NT2/D1 (cell line): Measurements from ENCODE around the gene MALL.

ENCODE experiments used
- DNase-seq: peaks from one replicate; pipeline ENCODE4 v3.0.0-alpha.2; 2011; ENCODE audit warnings: low read depth, low spot score
- H3K27me3 ChIP-seq: 2 replicates; pipeline ENCODE4 v1.6.0; 2011; ENCODE audit warnings: mild to moderate bottlenecking; ENCODE audit not compliant: insufficient read length, insufficient read depth
- H3K36me3 ChIP-seq: 2 replicates; pipeline ENCODE4 v1.6.1; 2011; ENCODE audit warnings: mild to moderate bottlenecking, low read length, mixed read lengths; ENCODE audit not compliant: insufficient read depth, insufficient read length
- H3K4me1 ChIP-seq: 2 replicates; pipeline ENCODE4 v1.5.1; 2011; ENCODE audit not compliant: insufficient read depth, insufficient read length
- H3K4me3 ChIP-seq: 2 replicates; pipeline ENCODE4 v1.5.1; 2011; ENCODE audit warnings: low read depth; ENCODE audit not compliant: insufficient read length
- H3K9ac ChIP-seq: 2 replicates; pipeline ENCODE4 v1.6.0; 2011; ENCODE audit warnings: low read depth; ENCODE audit not compliant: insufficient read length
- H3K9me3 ChIP-seq: 2 replicates; pipeline ENCODE4 v1.5.1; 2011; ENCODE audit warnings: mild to moderate bottlenecking, low read length; ENCODE audit not compliant: insufficient read depth
- SUZ12 ChIP-seq: IDR thresholded peaks from 2 replicates; pipeline ENCODE4 v1.6.1; 2011; ENCODE audit not compliant: insufficient read length, insufficient read depth; ENCODE audit errors: extremely low read depth
- YY1 ChIP-seq: IDR thresholded peaks from 2 replicates; pipeline ENCODE4 v1.6.1; 2011; ENCODE audit not compliant: insufficient read length, insufficient read depth
- ZNF274 ChIP-seq: IDR thresholded peaks from 2 replicates; pipeline ENCODE4 v1.6.1; 2011; ENCODE audit warnings: mild to moderate bottlenecking, low read depth, low read length

MALL gene

DNA sequence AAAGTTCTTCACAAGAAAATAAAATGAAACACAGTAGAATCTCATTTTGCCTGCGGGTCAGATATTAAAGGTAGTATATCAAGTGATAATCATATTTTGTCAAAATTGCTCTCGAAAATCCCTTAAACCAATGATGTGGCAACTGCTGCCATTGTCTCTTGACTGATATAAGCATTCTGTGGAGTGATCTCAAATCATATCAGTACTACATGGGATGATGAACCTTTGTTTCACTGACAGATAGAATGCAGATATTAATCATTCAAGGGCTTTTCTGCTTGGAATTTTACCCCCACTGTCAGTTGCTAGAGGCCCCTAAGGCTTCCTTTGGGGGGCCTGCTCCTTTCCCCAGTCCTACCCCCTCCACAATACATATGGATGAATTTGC is 31.3 kb upstream of the MALL start:
- TF ChIP-seq YY1: no peak
- no peak for TF ChIP-seq SUZ12
- TF ChIP-seq ZNF274: no peak
- Histone ChIP-seq H3K36me3 (no peaks in the 10 kb centered on the region), H3K4me1 (no peaks in the 10 kb centered on the region), H3K27me3 (no peaks in the 10 kb centered on the region), H3K9ac (no peak overlapping the region), H3K9me3 (peaks cover 11% of the 10 kb centered on the region), H3K4me3 (no peak overlapping the region)
- no peak for DNase-seq

DNA sequence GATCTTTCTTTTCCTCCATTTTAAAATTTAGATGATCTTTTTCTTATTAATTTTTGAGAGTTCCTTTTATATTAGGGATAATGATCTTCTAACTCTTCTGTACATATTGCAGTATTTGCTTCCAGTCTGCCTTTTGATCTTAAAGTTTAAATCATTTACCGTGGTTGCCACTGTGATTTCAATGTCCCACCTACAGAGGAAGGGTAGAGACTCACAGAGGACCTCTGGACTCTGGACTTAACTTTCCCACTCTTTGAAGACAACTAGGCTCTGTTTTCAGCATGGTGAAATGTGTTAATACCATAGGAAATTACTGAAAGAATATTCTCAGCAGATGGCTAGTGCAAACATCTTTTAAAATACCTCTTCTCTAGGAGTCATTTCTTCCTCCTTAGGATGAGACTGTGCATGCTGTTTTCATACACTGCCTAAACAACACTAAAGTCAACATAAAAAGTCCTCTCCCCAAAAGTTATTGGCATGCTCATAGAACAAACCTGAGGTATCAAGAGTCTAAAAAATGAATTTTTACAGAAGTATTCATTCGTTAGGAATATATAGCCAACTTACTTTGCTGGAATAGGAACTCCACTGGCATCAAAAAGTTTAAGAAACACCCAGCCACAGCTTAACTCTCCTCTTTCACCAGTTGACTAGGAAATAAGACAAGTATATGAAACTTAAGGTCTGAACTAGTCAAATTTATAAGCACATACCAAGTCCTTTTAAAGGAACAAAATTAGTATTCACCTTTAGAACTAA is 30.7 kb upstream of the MALL start:
- Histone ChIP-seq H3K9me3 (peaks cover 11% of the 10 kb centered on the region), H3K4me1 (no peaks in the 10 kb centered on the region), H3K4me3 (no peak overlapping the region), H3K27me3 (no peaks in the 10 kb centered on the region), H3K9ac (no peak overlapping the region), H3K36me3 (no peaks in the 10 kb centered on the region)
- no peak for DNase-seq
- TF ChIP-seq ZNF274 (no peak), SUZ12 (no peak), YY1 (no peak)

GRCh38 chr2:110143982-110144381 is 28.4 kb upstream of the MALL start:
- H3K4me3 ChIP-seq: no peak overlapping the region
- no peaks in the 10 kb centered on the region for H3K27me3 ChIP-seq
- TF ChIP-seq ZNF274 (no peak), YY1 (no peak), SUZ12 (no peak)
- no peak overlapping the region for H3K9ac ChIP-seq
- DNase-seq: no peak
- no peaks in the 10 kb centered on the region for H3K36me3 ChIP-seq
- H3K9me3 ChIP-seq: peaks cover 11% of the 10 kb centered on the region
- H3K4me1 ChIP-seq: peaks cover 3% of the 10 kb centered on the region

GRCh38 chr2:110140401-110140800 is 24.8 kb upstream of the MALL start:
- no peaks in the 10 kb centered on the region for H3K36me3 ChIP-seq
- TF ChIP-seq YY1 (no peak), ZNF274 (no peak), SUZ12 (no peak)
- H3K27me3 ChIP-seq: no peaks in the 10 kb centered on the region
- H3K4me3 ChIP-seq: no peak overlapping the region
- H3K4me1 ChIP-seq: peaks cover 3% of the 10 kb centered on the region
- no peak overlapping the region for H3K9ac ChIP-seq
- H3K9me3 ChIP-seq: no peaks in the 10 kb centered on the region
- no peak for DNase-seq

DNA sequence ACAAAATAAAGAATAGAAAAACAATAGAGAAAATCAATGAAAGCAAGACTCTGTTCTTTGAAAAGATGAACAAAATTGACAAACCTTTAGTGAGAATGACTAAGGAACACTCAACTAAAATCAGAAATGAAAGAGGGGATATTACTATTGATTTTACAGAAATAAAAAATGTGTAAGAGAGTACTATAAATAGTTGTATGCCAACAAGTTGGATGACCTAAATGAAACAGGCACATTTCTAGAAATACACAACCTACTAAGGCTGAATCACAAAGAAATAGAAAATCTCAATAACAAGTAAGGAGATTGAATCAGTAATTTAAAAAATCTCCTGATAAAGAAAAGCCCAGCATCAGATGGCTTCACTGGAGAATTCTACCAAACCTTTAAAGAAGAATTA is 18.4 kb upstream of the MALL start:
- no peak overlapping the region for H3K4me3 ChIP-seq
- H3K36me3 ChIP-seq: no peaks in the 10 kb centered on the region
- TF ChIP-seq ZNF274 (no peak), SUZ12 (no peak), YY1 (no peak)
- H3K9ac ChIP-seq: no peak overlapping the region
- no peaks in the 10 kb centered on the region for H3K27me3 ChIP-seq
- H3K9me3 ChIP-seq: peaks cover 11% of the 10 kb centered on the region; the same call in 1 of the 2 replicates
- no peaks in the 10 kb centered on the region for H3K4me1 ChIP-seq
- no peak for DNase-seq

- Histone ChIP-seq H3K36me3 (no peaks in the 10 kb centered on the region), H3K9ac (no peak overlapping the region), H3K9me3 (peaks cover 11% of the 10 kb centered on the region; the same call in 1 of the 2 replicates), H3K4me1 (no peaks in the 10 kb centered on the region), H3K27me3 (no peaks in the 10 kb centered on the region), H3K4me3 (no peak overlapping the region)
- DNase-seq: no peak
- TF ChIP-seq YY1 (no peak), SUZ12 (no peak), ZNF274 (no peak)
These were observed 15.5 kb upstream of the MALL start for GRCh38 chr2:110131166-110131565.

DNA sequence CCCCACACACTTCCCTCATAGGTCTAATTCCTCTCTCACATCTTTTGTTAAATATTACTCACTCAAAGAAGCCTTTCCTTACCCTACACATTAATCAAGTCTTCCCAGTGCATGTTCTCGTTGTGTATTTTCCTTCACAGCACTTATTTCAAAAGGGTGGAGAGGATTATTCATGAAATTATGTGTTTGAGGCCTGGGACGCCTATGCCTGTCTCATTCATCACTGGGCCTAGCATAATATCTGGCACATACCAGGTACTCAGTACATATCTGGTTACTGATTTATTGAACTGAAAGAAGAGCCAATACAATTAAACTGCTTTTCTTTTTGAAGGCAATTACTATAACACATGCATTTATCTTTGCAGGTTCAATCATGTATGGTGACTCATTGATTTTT is 15.1 kb upstream of the MALL start:
- no peak overlapping the region for H3K9ac ChIP-seq
- DNase-seq: no peak
- H3K36me3 ChIP-seq: no peaks in the 10 kb centered on the region
- no peak overlapping the region for H3K4me3 ChIP-seq
- TF ChIP-seq SUZ12: no peak
- no peak for TF ChIP-seq ZNF274
- TF ChIP-seq YY1: no peak
- peaks cover 11% of the 10 kb centered on the region; the same call in 1 of the 2 replicates for H3K9me3 ChIP-seq
- no peaks in the 10 kb centered on the region for H3K27me3 ChIP-seq
- no peaks in the 10 kb centered on the region for H3K4me1 ChIP-seq
